HPDE6-E6E7 (cell line): ENCODE results near the gene PHOSPHO2.
"Not testable (repeated sequence)": the region's sequence is repeated elsewhere in the genome, so short reads cannot be mapped to it uniquely, and the experiment has no call there.

ENCODE experiments used
- DNase-seq: peaks from one replicate; pipeline ENCODE4 v3.0.0; 2011; ENCODE audit warnings: missing footprints; ENCODE audit errors: extremely low spot score

The PHOSPHO2 gene

GRCh38 chr2:169684135-169684565 lies 10.1 kb upstream of the PHOSPHO2 start:
- no peak for DNase-seq

GRCh38 chr2:169684712-169685111 lies 9.6 kb upstream of the PHOSPHO2 start:
- not testable (repeated sequence) for DNase-seq

GRCh38 chr2:169686825-169687224 lies 7.4 kb upstream of the PHOSPHO2 start:
- not testable (repeated sequence) for DNase-seq

- DNase-seq: not testable (repeated sequence)
Observed at GRCh38 chr2:169687943-169688342, 6.3 kb upstream of the PHOSPHO2 start.

GRCh38 chr2:169690958-169691357 lies 3.3 kb upstream of the PHOSPHO2 start:
- no peak for DNase-seq

- no peak for DNase-seq
Observed at GRCh38 chr2:169692718-169693117, 1.6 kb upstream of the PHOSPHO2 start.

GRCh38 chr2:169693360-169693759 lies 909 bp upstream of the PHOSPHO2 start:
- DNase-seq: no peak

- no peak for DNase-seq
Observed at GRCh38 chr2:169694894-169695260, 608 bp downstream of the PHOSPHO2 start.

GRCh38 chr2:169696381-169696780 lies 2.1 kb downstream of the PHOSPHO2 start:
- DNase-seq: no peak

GRCh38 chr2:169699173-169699572 lies 4.9 kb downstream of the PHOSPHO2 start:
- not testable (repeated sequence) for DNase-seq

GRCh38 chr2:169702996-169703395 lies 8.7 kb downstream of the PHOSPHO2 start:
- DNase-seq: no peak

- no peak for DNase-seq
Observed at GRCh38 chr2:169704160-169704708, 10.0 kb downstream of the PHOSPHO2 start.

GRCh38 chr2:169705927-169706326 lies 11.7 kb downstream of the PHOSPHO2 start:
- DNase-seq: no peak

GRCh38 chr2:169707626-169708025 lies 13.4 kb downstream of the PHOSPHO2 start:
- no peak for DNase-seq

GRCh38 chr2:169709331-169709730 lies 15.1 kb downstream of the PHOSPHO2 start:
- no peak for DNase-seq

- DNase-seq: no peak
Observed at GRCh38 chr2:169709981-169710380, 15.7 kb downstream of the PHOSPHO2 start.

- DNase-seq: no peak
Observed at GRCh38 chr2:169711751-169712509, 17.7 kb downstream of the PHOSPHO2 start.

GRCh38 chr2:169712791-169713227 lies 18.5 kb downstream of the PHOSPHO2 start:
- no peak for DNase-seq

GRCh38 chr2:169713331-169713730 lies 19.1 kb downstream of the PHOSPHO2 start:
- no peak for DNase-seq

- no peak for DNase-seq
Observed at GRCh38 chr2:169714699-169715098, 20.4 kb downstream of the PHOSPHO2 start.

GRCh38 chr2:169715379-169716237 lies 21.3 kb downstream of the PHOSPHO2 start:
- DNase-seq: no peak

- no peak for DNase-seq
Observed at GRCh38 chr2:169716238-169716886, 22.1 kb downstream of the PHOSPHO2 start.
